ENCODE measurements around the gene TMEM132C. TPM values are rescaled to one million over a fixed set of nuclear protein-coding genes. Genes with fewer than 3 reads are reported as not detected.

Gene TMEM132C
- total RNA-seq, 4 donors from 2014 or later: 1.2 to 3.8 (median 2.3) TPM

GRCh38 chr12:128690641-128691040 is 423.7 kb downstream of the TMEM132C start:
- H3K36me3 ChIP-seq: no peaks in the 10 kb centered on the region
- 72% methylated on average over 2 of the region's 2 CpGs for WGBS
- H3K9me3 ChIP-seq: no peaks in the 10 kb centered on the region
- no peak overlapping the region for H3K4me3 ChIP-seq
- no peaks in the 10 kb centered on the region for H3K27me3 ChIP-seq
- TF ChIP-seq POLR2A (IDR thresholded peaks at IDR 0.05): no peak
- TF ChIP-seq CTCF (IDR thresholded peaks at IDR 0.05): no peak
- no peak for TF ChIP-seq POLR2AphosphoS5 (IDR thresholded peaks at IDR 0.05)
- TF ChIP-seq EP300 (IDR thresholded peaks at IDR 0.05): no peak
- no peak for DNase-seq (ENCODE audit: low spot score in 2 of 2)
- H3K27ac ChIP-seq: no peak overlapping the region
- no peaks in the 10 kb centered on the region for H3K4me1 ChIP-seq

- no peak for DNase-seq (ENCODE audit: low spot score in 2 of 2)
- H3K36me3 ChIP-seq: no peaks in the 10 kb centered on the region
- 87% methylated on average over 4 of the region's 4 CpGs for WGBS
- no peaks in the 10 kb centered on the region for H3K4me1 ChIP-seq
- H3K27ac ChIP-seq: no peak overlapping the region
- no peaks in the 10 kb centered on the region for H3K27me3 ChIP-seq
- no peak overlapping the region for H3K4me3 ChIP-seq
- H3K9me3 ChIP-seq: no peaks in the 10 kb centered on the region
- TF ChIP-seq CTCF (IDR thresholded peaks at IDR 0.05): no peak
- no peak for TF ChIP-seq POLR2AphosphoS5 (IDR thresholded peaks at IDR 0.05)
- TF ChIP-seq POLR2A (IDR thresholded peaks at IDR 0.05): no peak
- TF ChIP-seq EP300 (IDR thresholded peaks at IDR 0.05): no peak
Measured at GRCh38 chr12:128693115-128693514, 426.1 kb downstream of the TMEM132C start.

- H3K4me1 ChIP-seq: no peaks in the 10 kb centered on the region
- H3K4me3 ChIP-seq: no peak overlapping the region
- WGBS: 72% methylated on average over 8 of the region's 8 CpGs
- H3K9me3 ChIP-seq: no peaks in the 10 kb centered on the region
- no peaks in the 10 kb centered on the region for H3K27me3 ChIP-seq
- DNase-seq (ENCODE audit: low spot score in 2 of 2): no peak
- no peaks in the 10 kb centered on the region for H3K36me3 ChIP-seq
- H3K27ac ChIP-seq: no peak overlapping the region
- no peak for TF ChIP-seq POLR2A (IDR thresholded peaks at IDR 0.05)
- no peak for TF ChIP-seq EP300 (IDR thresholded peaks at IDR 0.05)
- no peak for TF ChIP-seq POLR2AphosphoS5 (IDR thresholded peaks at IDR 0.05)
- no peak for TF ChIP-seq CTCF (IDR thresholded peaks at IDR 0.05)
Measured at GRCh38 chr12:128693771-128694170, 426.8 kb downstream of the TMEM132C start.

GRCh38 chr12:128694445-128694844 is 427.5 kb downstream of the TMEM132C start:
- Histone ChIP-seq H3K27ac (no peak overlapping the region), H3K4me3 (no peak overlapping the region), H3K36me3 (no peaks in the 10 kb centered on the region), H3K4me1 (no peaks in the 10 kb centered on the region), H3K9me3 (no peaks in the 10 kb centered on the region), H3K27me3 (no peaks in the 10 kb centered on the region)
- 84% methylated on average over 4 of the region's 4 CpGs for WGBS
- DNase-seq (ENCODE audit: low spot score in 2 of 2): no peak
- TF ChIP-seq CTCF (IDR thresholded peaks at IDR 0.05): no peak
- no peak for TF ChIP-seq POLR2A (IDR thresholded peaks at IDR 0.05)
- TF ChIP-seq EP300 (IDR thresholded peaks at IDR 0.05): no peak
- no peak for TF ChIP-seq POLR2AphosphoS5 (IDR thresholded peaks at IDR 0.05)

- no peaks in the 10 kb centered on the region for H3K9me3 ChIP-seq
- WGBS: 91% methylated on average over 16 of the region's 22 CpGs
- TF ChIP-seq EP300 (IDR thresholded peaks at IDR 0.05) (no peak), CTCF (IDR thresholded peaks at IDR 0.05) (no peak), POLR2AphosphoS5 (IDR thresholded peaks at IDR 0.05) (no peak), POLR2A (IDR thresholded peaks at IDR 0.05) (no peak)
- H3K27ac ChIP-seq: no peak overlapping the region
- no peak overlapping the region for H3K4me3 ChIP-seq
- H3K36me3 ChIP-seq: no peaks in the 10 kb centered on the region
- no peaks in the 10 kb centered on the region for H3K4me1 ChIP-seq
- no peaks in the 10 kb centered on the region for H3K27me3 ChIP-seq
- no peak for DNase-seq (ENCODE audit: low spot score in 2 of 2)
Measured at GRCh38 chr12:128695697-128696096, 428.7 kb downstream of the TMEM132C start.
